GM19467 (cell line): Measurements from ENCODE around the gene TEAD4.

ENCODE experiments used
- ATAC-seq: cut with Tn5 transposase; IDR thresholded peaks from one replicate; pipeline ENCODE4 v1.9.1; 2021; ENCODE audit warnings: mild to moderate bottlenecking, moderate library complexity; ENCODE audit not compliant: unreplicated experiment

The TEAD4 gene

DNA sequence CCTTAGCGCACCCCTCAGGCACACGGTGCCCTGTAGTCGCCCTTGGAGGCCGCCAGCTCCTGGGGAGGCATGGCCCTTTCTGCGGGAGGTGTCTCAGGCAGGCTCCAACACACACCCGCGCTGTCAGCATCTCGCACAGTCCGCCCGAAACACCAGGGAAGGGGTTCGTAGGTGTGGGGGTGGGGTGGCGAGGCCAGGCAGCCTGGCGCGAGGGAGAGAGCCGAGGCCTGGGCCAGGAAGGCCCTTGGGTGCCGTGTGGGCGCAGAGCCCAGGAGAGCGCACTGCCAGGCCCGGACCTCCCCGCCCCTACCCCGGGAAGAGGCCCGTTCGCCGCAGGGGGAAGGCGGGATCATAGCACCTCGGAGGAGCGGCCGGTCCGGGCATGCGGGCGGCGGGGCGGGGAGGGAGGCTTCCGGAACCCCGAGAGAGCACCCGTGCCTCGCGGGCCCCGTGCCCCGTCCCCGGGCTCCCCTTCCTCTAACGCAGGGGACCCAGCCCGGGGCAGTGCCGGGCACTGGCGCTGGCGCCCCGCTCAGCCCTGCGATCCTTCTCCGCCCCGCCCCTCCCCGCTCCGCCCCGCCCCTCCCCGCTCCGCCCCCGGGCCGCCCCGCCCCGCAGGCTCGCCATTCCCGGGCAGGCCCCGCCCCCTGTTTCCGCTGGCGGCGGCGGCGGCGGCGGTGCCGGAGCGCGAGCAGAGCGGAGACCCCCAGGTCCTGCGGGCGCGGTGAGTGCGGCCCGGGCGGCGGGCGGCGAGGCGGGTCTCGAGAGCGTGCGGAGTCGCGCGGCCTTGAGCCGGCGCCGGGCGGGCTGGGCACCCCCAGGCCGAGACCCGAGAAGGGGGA is 117.8 kb downstream of the TEAD4 start, which contains the start of gene TSPAN9:
Gene TSPAN9, plus strand, starts transcription at position 650 of the 842 bp plus-strand sequence. CDS start 123,815 bp downstream, outside the sequence.
- no peak for ATAC-seq

DNA sequence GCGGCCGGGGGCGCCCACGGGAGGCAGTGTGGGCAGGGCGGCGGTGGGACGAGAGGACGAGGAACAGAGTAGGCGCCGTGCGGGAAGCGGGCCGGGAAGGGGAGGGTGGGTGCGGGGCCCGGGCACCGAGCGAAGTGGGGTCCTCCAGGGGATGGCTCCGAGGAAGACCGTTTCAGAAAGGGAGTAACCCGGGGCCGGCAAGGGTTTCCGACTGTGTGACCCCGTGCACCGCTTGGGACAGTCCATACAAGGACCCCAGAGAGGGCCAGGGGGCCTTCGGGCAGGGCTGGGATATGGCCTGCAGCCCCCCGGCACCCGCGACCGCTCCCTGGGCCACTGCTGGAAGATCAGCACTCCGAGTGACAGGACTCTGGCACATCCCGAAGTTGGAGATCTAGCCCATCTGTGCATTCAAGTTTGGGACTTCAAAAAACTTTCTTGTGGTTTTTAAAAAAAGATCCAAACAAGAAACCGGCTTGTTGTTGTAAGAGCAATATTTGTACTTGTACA is 118.4 kb downstream of the TEAD4 start:
- ATAC-seq = no peak

DNA sequence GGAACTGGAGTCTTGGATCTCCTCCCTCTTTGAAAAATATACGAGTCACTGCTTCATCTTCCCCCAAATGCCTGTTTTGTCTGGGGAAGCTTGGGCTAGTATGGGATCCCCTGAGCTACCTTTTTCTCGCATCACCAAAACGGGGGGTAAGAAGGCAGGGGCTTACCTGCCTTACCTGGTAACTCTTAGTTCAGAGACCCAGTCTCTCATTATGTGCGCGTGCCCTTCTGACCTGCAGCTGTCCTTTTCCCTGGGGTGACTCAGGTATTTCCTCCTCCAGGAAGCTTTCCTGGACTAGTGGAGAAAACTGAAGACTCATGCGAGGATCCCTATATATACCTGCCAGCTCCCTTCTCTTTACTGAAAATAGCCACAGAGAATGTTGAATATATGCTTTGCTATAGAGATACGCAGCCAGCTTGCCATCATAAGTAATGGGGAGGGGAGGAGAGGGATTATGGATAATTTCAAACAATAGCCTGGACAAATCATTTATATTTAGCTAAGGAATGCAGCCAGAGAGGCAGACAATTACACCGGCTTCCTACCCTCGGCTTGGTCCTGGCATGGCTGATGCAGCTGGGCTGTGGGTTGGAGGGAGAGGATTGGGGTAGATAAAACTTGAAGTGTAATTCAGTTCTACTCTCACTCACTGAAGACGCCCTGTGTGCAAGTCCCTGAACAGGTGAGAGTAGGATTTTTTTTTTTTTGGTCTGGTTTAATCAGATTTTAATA is 119.1 kb downstream of the TEAD4 start:
- ATAC-seq = no peak

DNA sequence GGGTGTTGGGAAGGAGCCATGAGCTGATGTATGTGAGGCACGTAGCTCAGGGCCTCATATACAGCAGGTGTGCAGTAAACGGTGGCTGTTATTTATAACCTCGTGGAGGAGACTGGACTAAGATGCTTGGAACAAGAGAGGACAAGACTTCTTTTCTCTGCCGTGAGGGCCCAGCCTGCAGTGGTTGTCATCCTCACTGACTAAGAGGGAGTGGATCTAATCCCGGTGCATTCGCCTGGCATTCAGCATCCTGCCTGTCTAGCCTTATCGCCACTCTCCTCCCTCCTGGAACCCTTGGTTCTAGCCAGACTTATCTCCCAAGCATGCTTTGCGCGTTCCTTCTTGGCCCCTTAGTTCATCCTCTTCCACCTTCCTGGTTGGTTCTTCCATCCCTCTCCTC is 121.9 kb downstream of the TEAD4 start:
- ATAC-seq = no peak

DNA sequence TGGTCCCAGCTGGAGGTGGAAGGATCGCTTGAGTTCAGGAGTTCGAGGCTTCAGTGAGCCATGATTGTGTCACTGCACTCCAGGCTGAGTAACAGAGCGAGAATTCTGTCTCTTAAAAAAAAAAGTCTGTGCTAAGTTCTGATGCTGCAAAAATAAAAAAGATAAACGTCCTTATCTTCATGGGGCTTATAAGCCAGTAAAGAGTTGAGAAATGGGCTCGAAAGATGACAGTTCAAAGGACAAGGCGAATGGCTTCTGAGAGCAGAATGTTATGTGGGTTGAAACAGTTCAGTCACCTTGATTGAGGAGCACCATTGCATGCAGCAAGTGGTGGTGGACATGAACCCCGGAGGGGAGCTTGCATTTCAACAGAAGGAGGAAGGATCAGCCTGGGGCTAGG is 122.7 kb downstream of the TEAD4 start:
- no peak for ATAC-seq

DNA sequence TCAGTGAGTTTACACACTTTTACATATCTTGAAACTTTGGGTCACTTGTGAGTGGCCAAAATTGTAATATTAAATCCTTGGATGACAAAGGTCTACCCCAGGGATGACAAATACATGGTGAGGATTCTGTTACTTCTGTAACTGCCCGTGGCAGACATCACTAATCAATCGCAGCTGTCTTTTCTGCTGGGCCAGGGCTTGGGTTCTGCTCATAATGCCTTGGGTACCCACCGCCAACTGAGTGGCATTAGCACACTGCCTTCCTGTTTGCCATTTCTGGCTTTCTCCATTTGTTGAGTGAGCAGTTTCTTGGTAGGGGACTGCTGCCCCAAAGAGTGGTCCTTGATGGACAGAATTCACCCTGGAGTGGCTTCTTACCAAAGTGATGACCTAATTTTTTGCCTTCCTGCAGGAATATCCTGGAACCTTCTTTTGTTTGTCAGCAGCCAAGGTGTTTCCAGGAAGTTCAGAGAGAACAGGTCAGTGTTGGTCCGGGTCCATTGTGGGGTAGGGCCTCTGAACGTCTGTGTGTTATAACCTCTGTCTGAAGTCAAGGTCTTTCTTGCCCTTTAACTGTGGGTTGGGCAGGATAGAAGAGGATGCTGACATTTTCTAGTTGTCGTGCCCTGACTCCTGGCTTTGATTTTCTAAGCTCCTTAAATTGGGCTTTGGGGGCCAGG is 124.2 kb downstream of the TEAD4 start:
- ATAC-seq = no peak

DNA sequence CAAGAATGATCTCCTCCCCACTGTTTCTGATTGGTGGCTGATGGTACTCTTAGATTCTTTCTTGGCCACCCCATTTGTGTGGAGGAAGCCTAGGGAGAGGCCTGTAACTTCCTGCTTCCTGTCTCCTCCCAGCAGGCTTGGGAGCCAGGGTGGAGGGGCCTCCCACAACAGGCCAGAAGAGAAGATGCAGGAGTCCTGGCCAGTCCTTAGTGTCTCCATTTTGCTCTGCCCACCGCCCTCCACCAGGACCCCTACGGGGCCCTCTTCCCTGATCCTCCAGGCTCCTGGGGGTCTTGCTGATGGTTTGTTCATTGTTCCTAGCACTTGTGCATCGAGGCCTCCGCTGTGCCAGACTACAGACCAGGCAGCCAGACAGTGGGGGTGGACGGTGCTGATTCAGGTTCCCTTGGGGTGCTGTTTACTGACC is 124.7 kb downstream of the TEAD4 start:
- no peak for ATAC-seq

DNA sequence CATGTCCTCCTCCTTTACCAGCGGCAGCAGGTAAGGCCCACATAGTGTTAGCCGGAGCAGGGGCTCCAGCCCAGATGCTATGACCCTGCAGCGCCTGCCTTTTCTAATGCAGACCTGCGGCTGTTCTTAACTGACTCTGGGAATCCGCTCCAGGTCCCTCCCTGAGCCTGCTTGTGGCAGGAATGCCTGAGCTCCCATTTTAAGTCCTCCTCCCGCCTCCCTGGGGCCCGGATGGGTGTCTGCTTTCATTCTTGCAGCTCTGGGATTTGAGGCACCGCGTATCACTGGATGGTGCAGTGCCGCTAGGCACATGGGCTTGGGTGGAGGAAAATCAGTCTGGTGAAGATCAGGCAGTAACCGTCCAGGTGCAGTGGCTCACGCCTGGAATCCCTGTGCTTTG is 125.5 kb downstream of the TEAD4 start:
- ATAC-seq = no peak

DNA sequence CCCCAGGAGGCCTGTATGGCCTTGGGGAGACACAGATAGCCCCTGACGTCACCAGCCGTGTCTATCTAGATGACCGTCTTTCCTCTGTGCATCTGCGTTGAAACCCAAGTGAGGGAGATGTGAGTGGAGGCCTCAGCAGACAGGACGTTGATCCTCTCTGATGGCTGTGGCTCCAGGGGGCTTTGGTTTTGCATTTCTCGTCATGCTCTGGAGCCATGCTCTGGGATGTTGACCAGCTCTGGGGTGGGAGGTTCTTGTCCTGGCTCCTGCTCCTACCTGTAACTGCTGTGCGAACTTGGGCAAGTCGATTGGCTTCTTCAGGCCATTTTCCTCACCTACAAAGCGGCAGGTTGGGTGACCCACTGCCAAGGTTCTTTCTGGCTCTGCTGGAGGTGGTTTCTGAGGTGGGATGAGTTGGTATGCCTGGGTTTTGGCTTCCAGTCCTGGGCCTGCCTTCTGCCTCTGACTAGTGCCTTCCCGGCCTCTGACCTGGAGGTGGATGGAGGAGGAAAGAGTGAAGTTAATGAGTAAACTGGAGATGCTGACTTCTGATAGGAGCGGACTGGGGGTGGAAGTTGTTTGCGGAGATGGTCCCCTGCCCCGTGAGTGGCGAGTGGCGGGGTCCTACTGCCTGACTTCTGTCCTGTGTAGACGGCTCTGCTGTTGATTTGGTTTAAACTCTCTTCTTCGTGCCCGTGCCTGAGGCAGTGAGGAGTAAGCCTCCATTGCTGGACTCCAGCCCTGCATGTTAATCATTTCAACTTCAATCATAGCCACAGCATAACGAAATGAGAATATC is 126.3 kb downstream of the TEAD4 start:
- no peak for ATAC-seq

DNA sequence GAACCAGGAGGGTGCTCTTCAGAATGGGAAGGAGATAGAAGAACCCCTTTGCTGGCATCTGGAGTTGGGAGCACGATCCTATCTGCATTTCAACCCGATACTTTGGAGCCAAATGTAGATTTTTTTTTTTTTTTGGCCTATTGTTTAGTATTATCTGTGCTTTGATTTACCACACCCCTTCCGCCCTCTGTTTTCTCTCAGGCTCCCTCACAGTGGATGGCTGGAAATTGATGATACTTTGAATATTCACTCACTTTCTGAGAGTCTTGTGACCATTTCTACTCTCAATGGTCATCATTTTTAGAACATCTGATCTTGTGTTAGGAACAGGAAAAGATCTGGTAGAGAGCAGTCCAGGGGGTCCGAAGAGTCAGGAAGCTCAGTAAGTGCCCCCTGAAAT is 127.0 kb downstream of the TEAD4 start:
- no peak for ATAC-seq

DNA sequence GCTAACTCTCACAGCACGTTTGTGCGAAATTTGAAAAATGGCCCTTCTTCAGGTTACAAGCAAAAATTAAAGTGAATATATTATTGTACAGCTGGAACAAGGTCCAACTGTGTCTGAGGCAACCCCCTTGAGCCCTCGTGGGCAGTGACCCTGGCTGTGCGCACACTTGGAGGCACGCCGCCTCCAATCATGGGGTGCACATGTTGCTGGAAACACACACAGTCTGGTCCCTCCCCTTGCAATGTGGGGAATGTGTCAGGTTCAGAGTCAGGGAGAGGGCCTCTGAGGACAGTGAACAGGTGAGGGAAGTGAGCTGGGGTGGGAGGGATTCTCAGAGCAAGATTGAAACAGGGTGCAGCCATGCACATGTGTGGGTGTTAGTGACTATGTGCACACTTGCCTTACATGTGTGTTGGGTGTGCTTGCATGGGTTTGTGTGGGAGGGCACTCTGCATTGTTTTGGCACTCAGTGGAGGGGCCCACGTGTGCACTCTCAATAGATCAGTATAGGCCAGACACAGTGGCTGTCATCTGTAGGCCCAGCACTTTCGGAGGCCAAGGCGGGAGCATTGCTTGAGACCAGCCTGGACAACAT is 127.6 kb downstream of the TEAD4 start:
- no peak for ATAC-seq

DNA sequence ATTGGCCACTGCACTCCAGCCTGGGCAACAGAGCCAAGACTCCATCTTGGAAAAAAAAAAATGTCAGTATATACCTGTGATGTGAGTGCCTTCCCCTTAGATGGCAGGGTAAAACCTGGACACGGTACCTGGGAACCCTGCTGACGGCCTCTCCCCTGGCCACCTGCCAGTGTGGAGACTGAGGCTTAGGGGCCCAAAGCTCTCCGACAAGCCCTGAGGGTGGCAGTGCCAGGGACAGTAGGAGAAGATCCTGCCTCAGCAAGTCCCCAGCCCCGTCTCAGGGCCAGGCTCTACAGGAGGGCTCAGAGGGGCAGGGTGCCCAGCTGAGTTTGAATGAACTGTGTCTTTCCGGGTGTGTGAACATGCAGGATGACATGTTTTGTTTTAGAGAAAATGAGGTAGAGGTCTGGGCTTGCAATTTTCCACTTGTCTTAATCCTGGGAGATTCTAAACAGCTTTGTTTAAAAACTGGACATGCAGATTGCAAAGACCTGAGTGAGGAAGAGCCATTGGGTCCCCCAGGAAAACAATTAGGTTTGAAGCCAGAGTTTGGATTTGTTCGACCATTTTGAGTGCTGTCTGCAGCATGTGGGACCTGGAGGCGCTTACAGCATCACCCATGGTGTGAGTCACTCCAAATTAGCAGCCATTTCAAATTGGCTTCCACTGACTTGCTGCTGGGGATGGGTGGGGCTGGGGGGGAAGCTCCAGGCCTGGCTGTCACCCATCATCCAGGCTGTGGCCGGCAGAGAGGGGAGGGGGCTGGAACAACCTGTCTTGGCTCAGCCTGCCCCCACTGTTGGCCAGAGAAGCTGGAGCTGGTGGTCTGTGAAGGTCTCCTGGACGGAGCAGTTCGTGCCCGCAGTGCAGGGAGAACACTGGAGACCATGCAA is 128.8 kb downstream of the TEAD4 start:
- ATAC-seq = no peak

DNA sequence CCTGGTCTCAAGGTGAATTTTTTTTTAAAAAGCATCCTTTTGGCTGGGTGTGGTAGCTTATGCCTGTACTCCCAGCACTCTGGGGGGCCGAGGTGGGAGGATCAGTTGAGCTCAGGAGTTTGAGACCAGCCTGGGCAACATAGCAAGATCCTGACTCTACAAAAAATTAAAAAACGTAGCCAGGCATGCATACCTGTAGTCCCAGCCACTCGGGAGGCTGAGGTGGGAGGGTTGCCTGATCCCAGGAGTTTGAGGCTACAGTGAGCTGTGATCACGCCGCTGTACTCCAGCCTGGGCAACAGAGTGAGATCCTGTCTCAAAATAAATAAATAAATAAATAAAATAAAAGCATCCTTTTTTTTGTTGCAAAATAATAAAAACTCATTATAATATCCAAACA is 130.4 kb downstream of the TEAD4 start:
- ATAC-seq = no peak
